Measurements from ENCODE around the gene SFMBT1.
"Not testable (repeated sequence)": the region's sequence is repeated elsewhere in the genome, so short reads cannot be mapped to it uniquely, and the experiment has no call there.

Gene SFMBT1

GRCh38 chr3:53035825-53036619, 9.9 kb downstream of the SFMBT1 start:
- no peak for TF ChIP-seq CTCF (IDR thresholded peaks at IDR 0.05; ENCODE audit: insufficient read depth, missing control alignments)
- no peak for DNase-seq (ENCODE audit: insufficient read length, low spot score)
- FAIRE-seq = no peak

GRCh38 chr3:53035018-53035417, 10.9 kb downstream of the SFMBT1 start:
- not testable (repeated sequence) for DNase-seq (ENCODE audit: insufficient read length, low spot score); FAIRE-seq

- FAIRE-seq; DNase-seq (ENCODE audit: insufficient read length, low spot score): not testable (repeated sequence)
These were observed 11.5 kb downstream of the SFMBT1 start for GRCh38 chr3:53034411-53034810.

GRCh38 chr3:53032609-53033008, 13.3 kb downstream of the SFMBT1 start:
- TF ChIP-seq CTCF (IDR thresholded peaks at IDR 0.05; ENCODE audit: insufficient read depth, missing control alignments) = no peak
- DNase-seq (ENCODE audit: insufficient read length, low spot score) (no peak), FAIRE-seq (no peak)

GRCh38 chr3:53030619-53031449, 15.0 kb downstream of the SFMBT1 start:
- TF ChIP-seq CTCF (IDR thresholded peaks at IDR 0.05; ENCODE audit: insufficient read depth, missing control alignments) = no peak
- no peak for DNase-seq (ENCODE audit: insufficient read length, low spot score)
- no peak for FAIRE-seq

- FAIRE-seq = no peak
- no peak for TF ChIP-seq CTCF (IDR thresholded peaks at IDR 0.05; ENCODE audit: insufficient read depth, missing control alignments)
- DNase-seq (ENCODE audit: insufficient read length, low spot score) = no peak
These were observed 17.2 kb downstream of the SFMBT1 start for GRCh38 chr3:53028641-53029040.

- no peak for TF ChIP-seq CTCF (IDR thresholded peaks at IDR 0.05; ENCODE audit: insufficient read depth, missing control alignments)
- no peak for DNase-seq (ENCODE audit: insufficient read length, low spot score)
- FAIRE-seq = no peak
These were observed 18.5 kb downstream of the SFMBT1 start for GRCh38 chr3:53027254-53027844.
